Stimulated activated CD4-positive, alpha-beta T cell treated with anti-CD3 and anti-CD28 coated beads, Interleukin-2, amount 100 ng/mL, for 4 hours (primary cell): ENCODE data around the gene FLAD1.

Source experiments
- DNase-seq: peaks from one replicate; pipeline ENCODE4 v3.0.0-alpha.2; 2020; ENCODE audit warnings: low read depth

FLAD1 gene

GRCh38 chr1:155017041-155017945, 34.1 kb downstream of the FLAD1 start:
- DNase-seq = peak; percentile 95

GRCh38 chr1:155017946-155018316, 34.8 kb downstream of the FLAD1 start:
- DNase-seq = no peak

- DNase-seq = no peak
These were observed 35.6 kb downstream of the FLAD1 start for GRCh38 chr1:155018617-155019348.

GRCh38 chr1:155019377-155020245, 36.5 kb downstream of the FLAD1 start:
- DNase-seq = no peak

GRCh38 chr1:155022136-155022926, 39.2 kb downstream of the FLAD1 start:
- DNase-seq = no peak

GRCh38 chr1:155022927-155023236, 39.7 kb downstream of the FLAD1 start:
- DNase-seq = no peak

- DNase-seq = no peak
These were observed 40.5 kb downstream of the FLAD1 start for GRCh38 chr1:155023627-155024026.

GRCh38 chr1:155024315-155024714, 41.2 kb downstream of the FLAD1 start:
- DNase-seq = no peak

GRCh38 chr1:155026154-155026553, 43.0 kb downstream of the FLAD1 start:
- no peak for DNase-seq

GRCh38 chr1:155026588-155026987, 43.4 kb downstream of the FLAD1 start:
- no peak for DNase-seq

GRCh38 chr1:155029513-155030242, 46.5 kb downstream of the FLAD1 start:
- DNase-seq = no peak

GRCh38 chr1:155030243-155030795, 47.2 kb downstream of the FLAD1 start:
- no peak for DNase-seq

GRCh38 chr1:155030899-155031298, 47.8 kb downstream of the FLAD1 start:
- no peak for DNase-seq

GRCh38 chr1:155032886-155033285, 49.7 kb downstream of the FLAD1 start:
- no peak for DNase-seq

- DNase-seq = no peak
These were observed 50.4 kb downstream of the FLAD1 start, which contains the start of the genes DCST1 and DCST2 for GRCh38 chr1:155033524-155033923. TSS of gene DCST1 (plus strand) at chr1:155033824. CDS start at chr1:155034037, 213 bp downstream. TSS of gene DCST2 (minus strand) at chr1:155033781. CDS start at chr1:155033701, 80 bp downstream.

- DNase-seq = no peak
These were observed 51.4 kb downstream of the FLAD1 start for GRCh38 chr1:155034318-155035208.

- no peak for DNase-seq
These were observed 52.8 kb downstream of the FLAD1 start for GRCh38 chr1:155035936-155036335.

GRCh38 chr1:155037043-155037442, 53.9 kb downstream of the FLAD1 start:
- DNase-seq = no peak

GRCh38 chr1:155037851-155038441, 54.8 kb downstream of the FLAD1 start:
- no peak for DNase-seq
